GM19351 (cell line): ENCODE results near the gene ZNF688.

Experiments used
- ATAC-seq: cut with Tn5 transposase; IDR thresholded peaks from one replicate; pipeline ENCODE4 v1.9.1; 2021; ENCODE audit warnings: mild to moderate bottlenecking, moderate library complexity; ENCODE audit not compliant: unreplicated experiment

The ZNF688 gene

GRCh38 chr16:30585400-30586191, 14.1 kb upstream of the ZNF688 start, which contains the start of gene ZNF785:
Gene ZNF785, minus strand, starts transcription at chr16:30585697. Its CDS starts 86 bp downstream, at chr16:30585611.
- ATAC-seq, result peak; percentile 88

DNA sequence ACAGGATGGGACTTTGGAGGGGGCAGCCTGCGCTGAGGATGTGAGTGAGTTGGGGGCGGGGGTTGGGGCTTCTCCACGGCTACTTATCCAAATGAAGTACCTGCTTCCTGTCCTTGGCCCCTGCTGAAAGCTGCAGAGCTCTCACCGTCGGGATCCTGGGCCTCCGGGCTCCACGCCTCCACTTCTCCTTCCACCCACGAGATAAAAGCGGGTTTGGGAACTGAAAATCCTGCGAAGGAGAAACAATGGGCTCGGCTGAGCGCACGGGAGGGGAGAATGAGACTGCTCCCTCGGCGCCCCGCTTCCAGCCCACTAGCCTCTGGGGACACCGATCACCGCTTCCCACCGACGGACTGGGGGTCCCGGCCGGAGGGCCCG, 13.5 kb upstream of the ZNF688 start:
- peak; percentile 23 for ATAC-seq

GRCh38 chr16:30582611-30583340, 11.3 kb upstream of the ZNF688 start:
- no peak for ATAC-seq

DNA sequence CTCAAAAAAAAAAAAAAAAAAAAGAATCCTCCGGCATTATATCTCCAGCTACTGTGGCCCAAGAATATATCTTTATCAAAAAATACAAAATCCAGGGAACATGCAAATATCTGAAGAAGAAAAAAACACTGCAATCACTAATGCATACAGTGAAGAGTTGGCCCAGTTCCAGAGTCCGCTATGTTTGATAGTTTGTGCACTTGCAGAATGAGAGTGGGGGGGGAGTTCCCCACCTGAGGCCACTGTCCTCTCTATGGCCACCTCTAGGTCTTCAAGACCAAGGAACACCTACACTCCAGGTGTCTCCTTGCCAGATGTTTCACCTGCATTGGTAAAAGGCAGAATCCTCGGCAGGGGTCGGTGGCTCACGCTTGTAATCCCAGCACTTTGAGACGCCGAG, 9.9 kb upstream of the ZNF688 start:
- no peak for ATAC-seq

GRCh38 chr16:30574678-30575077, 3.2 kb upstream of the ZNF688 start:
- no peak for ATAC-seq

- ATAC-seq, result no peak
Observed at GRCh38 chr16:30570636-30571444, 674 bp downstream of the ZNF688 start.

DNA sequence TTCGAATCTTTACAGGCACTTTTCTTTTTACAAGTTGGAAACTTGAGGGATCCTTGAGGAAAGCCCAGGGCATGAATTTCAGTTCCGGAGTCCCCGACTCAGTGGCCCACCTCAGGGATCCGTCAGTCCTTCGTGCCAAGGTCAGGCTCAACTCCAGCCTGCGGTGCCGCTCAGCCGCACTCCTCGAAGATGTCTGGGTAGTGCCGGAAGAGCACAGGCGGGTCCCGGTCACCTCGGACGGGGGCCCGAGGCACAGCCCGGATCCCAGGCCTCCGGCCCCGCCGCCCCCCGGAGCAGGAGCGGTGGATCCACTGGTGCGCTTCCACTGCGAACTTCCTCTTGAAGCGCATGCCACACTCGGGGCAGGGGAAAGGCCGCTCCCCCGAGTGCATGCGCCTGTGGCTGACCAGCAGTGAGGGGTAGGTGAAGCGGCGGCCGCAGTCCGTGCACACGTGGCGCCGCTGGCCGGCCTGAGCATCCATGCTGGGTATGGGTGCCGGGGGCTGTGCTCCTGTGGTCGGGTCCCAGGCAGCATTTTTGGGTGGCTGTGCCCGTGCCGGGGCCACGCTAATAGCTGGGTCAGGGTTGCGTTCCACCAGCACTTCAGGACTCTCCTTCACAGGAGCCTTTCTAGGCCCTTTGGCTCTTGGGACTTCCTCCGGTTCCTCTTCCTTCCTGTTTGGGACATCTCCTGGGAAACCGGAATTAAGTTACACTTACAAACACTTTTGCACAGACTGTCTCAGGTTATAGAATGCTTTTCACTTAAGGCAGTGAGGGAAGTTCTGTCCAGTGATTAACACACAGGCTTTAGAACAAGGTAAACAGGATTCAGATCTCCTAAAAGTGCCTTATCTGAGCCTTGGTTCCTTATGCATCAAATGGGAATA, 1.5 kb downstream of the ZNF688 start:
- no peak for ATAC-seq

DNA sequence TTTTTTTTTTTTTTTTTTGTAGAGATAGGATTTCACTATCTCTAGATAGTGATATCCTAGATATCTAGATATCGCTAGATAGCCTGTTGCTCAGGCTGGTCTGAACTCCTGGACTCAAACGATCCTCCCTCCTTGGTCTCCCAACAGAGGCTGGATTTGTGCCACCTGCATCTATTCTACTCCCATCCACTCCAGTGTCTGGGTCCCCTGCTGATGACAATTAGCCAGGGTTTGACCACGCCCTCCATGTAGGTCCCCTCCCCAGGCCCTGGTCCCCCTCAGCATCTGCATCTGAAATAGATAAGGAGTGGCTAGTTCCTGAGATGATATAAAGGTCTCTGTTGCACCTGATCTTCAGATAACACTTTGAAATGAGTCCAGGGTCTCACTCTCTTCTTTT, 2.2 kb downstream of the ZNF688 start:
- ATAC-seq, result no peak

- ATAC-seq, result no peak
Observed at GRCh38 chr16:30567991-30568638, 3.4 kb downstream of the ZNF688 start.

DNA sequence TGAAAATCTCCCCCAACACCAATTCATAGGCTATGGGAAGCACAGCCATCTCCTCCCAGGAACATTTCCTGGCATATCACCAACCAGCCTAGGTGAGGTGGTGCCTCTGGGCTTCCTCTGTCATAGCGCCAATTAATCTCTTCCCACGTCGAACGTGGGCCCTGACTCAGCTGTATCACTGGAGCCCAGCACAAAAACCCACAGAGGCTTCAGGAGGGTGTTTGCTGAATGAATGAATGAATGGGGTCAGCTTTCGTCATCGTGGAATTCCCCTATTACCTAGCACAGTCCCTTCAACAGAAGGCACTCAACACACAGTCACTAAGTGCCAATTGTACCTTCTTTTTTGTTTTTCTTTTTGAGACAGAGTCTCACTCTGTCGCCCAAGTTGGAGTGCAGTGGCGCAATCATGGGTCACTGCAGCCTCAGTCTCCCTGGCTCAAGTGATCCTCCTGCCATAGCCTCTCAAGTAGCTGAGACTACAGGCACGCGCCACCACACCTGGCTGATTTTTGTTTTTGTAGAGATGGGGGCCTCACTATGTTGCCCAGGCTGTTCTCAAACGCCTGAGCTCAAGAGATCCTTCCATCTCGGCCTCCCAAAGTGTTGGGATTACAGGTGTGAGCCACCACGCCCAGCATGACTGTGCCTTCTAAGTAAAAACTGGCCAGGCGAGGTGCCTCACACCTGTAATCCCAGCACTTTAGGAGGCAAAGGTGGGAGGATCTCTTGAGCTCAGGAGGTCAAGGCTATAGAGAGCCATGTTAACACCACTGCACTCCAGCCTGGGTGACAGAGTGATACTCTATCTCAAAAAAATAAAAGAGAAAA, 4.1 kb downstream of the ZNF688 start:
- ATAC-seq, result no peak

DNA sequence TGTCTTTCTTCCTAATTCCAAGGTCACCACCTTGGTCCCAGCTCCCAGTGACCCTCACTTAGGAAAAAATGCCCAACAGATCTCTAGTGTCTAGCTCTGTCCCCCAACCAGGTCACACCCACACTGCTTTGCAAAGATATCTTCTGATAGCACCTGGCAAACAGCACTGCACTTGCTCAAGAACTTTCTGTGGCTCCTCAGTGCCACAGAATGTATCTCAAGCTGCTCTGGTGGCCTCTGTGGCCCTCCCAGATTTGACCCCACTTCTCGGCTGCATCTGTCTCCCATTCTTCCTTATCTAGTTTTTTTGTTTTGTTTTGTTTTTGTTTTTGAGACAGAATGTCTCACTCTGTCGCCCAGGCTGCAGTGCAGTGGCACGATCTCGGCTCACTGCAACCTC, 5.0 kb downstream of the ZNF688 start:
- no peak for ATAC-seq

DNA sequence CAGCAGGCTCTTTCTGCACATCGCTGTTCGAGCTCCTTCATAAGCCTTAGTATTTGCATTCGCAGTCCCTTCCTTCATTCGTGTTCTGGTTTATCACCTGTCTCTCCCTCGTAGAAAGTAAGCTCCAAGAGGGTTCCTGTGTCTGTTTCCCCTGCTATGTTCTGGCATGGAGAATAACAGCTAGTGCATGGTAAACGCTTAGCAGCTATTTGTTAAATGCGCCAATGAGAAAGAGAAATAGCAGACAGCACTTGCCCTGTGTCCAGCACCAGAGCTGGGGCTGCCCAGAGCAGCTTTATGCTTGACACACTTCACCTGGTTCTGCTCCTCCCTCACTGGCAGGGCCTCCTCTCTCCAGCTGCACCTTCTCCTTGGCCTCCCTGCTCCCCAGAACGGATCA, 5.5 kb downstream of the ZNF688 start:
- ATAC-seq, result no peak

GRCh38 chr16:30565526-30565925, 6.0 kb downstream of the ZNF688 start:
- no peak for ATAC-seq

GRCh38 chr16:30562021-30562420, 9.5 kb downstream of the ZNF688 start:
- ATAC-seq, result no peak

GRCh38 chr16:30561089-30561816, 10.3 kb downstream of the ZNF688 start:
- ATAC-seq, result no peak

- no peak for ATAC-seq
Observed at GRCh38 chr16:30559690-30560089, 11.8 kb downstream of the ZNF688 start.

DNA sequence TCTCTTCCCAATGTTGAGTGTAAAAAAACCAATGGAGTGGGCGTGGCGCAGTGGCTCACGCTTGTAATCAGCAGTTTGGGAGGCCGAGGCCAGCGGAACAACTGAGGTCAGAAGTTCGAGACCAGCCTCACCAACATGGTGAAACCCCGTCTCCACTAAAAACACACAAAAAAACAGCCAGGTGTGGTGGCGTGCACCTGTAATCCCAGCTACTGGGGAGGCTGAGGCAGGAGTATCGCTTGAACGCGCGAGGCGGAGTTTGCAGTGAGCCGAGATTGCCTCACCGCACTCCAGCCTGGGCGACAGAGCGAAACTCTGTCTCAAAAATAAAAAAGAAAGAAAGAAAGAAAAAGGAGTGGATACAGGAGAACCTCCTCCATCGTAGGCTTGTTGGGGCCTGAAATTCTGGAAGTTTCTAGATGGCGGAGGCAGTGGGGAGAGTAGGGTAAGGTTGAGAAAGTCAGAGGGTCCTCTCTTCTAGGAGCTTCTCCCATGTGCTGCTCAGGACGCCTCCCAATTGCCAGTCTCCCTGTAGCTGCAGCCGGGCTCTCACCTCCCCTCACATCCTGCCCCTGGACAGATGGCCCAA, 12.6 kb downstream of the ZNF688 start:
- no peak for ATAC-seq
